HepG2 (cell line): Measurements from ENCODE around the gene ZNF48. TPM values are rescaled to one million over a fixed set of nuclear protein-coding genes. Genes with fewer than 3 reads are reported as not detected.

ENCODE experiments used
- ATM ChIP-seq: fragments of 450-650 bp; IDR thresholded peaks from 2 replicates; pipeline ENCODE4 v1.7.1; 2017; ENCODE audit warnings: mild to moderate bottlenecking, borderline replicate concordance
- CBFB ChIP-seq: sonication (generic); formaldehyde crosslinking; IDR thresholded peaks from 2 replicates; pipeline ENCODE4 v1.4.0; 2020; ENCODE audit warnings: missing genetic modification reagents
- CC2D1A ChIP-seq: sonication (generic); formaldehyde crosslinking; IDR thresholded peaks from 2 replicates; pipeline ENCODE4 v1.8.1; 2023; ENCODE audit warnings: mild to moderate bottlenecking, missing genetic modification reagents
- EZH2 ChIP-seq: conservative IDR thresholded peaks from 2 replicates; pipeline ENCODE4 v1.6.1; 2012; ENCODE audit warnings: mild to moderate bottlenecking, low read depth, low read length, moderate library complexity
- FOXP1 ChIP-seq, 2 experiments: fragments of 450-650 bp in 1 of 2; IDR thresholded peaks; 2 replicates each; pipeline ENCODE4 v1.6.1; 2017 to 2018; ENCODE audit warnings: antibody characterized with exemption in 1 of 2
- GATA4 ChIP-seq: sonication (generic); IDR thresholded peaks from 2 replicates; pipeline ENCODE4 v1.6.1; 2016; ENCODE audit warnings: antibody characterized with exemption, low read depth, borderline replicate concordance
- HOXA5 ChIP-seq: sonication (generic); formaldehyde crosslinking; IDR thresholded peaks from 2 replicates; pipeline ENCODE4 v1.4.0; 2020; ENCODE audit warnings: missing genetic modification reagents
- MXI1 ChIP-seq: IDR thresholded peaks from 3 replicates; pipeline ENCODE4 v1.6.1; 2012; ENCODE audit warnings: low read depth, low read length, inconsistent platforms, borderline replicate concordance
- NAIF1 ChIP-seq: sonication (generic); formaldehyde crosslinking; IDR thresholded peaks from 2 replicates; pipeline ENCODE4 v1.5.0; 2020; ENCODE audit warnings: mild to moderate bottlenecking, missing genetic modification reagents, borderline replicate concordance
- PLRG1 ChIP-seq: fragments of 450-650 bp; conservative IDR thresholded peaks from 2 replicates; pipeline ENCODE4 v1.6.1; 2016
- REXO4 ChIP-seq: sonication (generic); formaldehyde crosslinking; IDR thresholded peaks from 2 replicates; pipeline ENCODE4 v1.8.0; 2022; ENCODE audit warnings: missing genetic modification reagents, mild to moderate bottlenecking, borderline replicate concordance
- SPEN ChIP-seq: sonication (generic); formaldehyde crosslinking; IDR thresholded peaks from 2 replicates; pipeline ENCODE4 v1.5.1; 2020; ENCODE audit warnings: low read depth, mild to moderate bottlenecking, missing genetic modification reagents
- XRCC5 ChIP-seq: fragments of 200-400 bp; formaldehyde crosslinking; optimal IDR thresholded peaks from 2 replicates; pipeline ENCODE3; 2017; ENCODE audit warnings: mild to moderate bottlenecking, low read length
- ZBTB21 ChIP-seq: sonication (generic); formaldehyde crosslinking; IDR thresholded peaks from 2 replicates; pipeline ENCODE4 v1.4.0; 2020; ENCODE audit warnings: missing genetic modification reagents
- ZNF124 ChIP-seq: sonication (generic); formaldehyde crosslinking; IDR thresholded peaks from 2 replicates; pipeline ENCODE4 v1.4.0; 2020; ENCODE audit warnings: missing genetic modification reagents
- ZNF256 ChIP-seq: sonication (generic); formaldehyde crosslinking; conservative IDR thresholded peaks from 2 replicates; pipeline ENCODE4 v1.4.0; 2020; ENCODE audit warnings: missing genetic modification reagents
- ZNF34 ChIP-seq: sonication (generic); formaldehyde crosslinking; IDR thresholded peaks from 2 replicates; pipeline ENCODE4 v1.4.0; 2020; ENCODE audit warnings: mild to moderate bottlenecking, missing genetic modification reagents, borderline replicate concordance
- ZNF468 ChIP-seq: sonication (generic); formaldehyde crosslinking; IDR thresholded peaks from 2 replicates; pipeline ENCODE4 v1.8.0; 2022; ENCODE audit warnings: mild to moderate bottlenecking, moderate library complexity, missing genetic modification reagents
- ZNF670 ChIP-seq: sonication (generic); formaldehyde crosslinking; IDR thresholded peaks from 2 replicates; pipeline ENCODE4 v1.8.0; 2022; ENCODE audit warnings: mild to moderate bottlenecking, missing genetic modification reagents, borderline replicate concordance
- ZNF776 ChIP-seq: sonication (generic); formaldehyde crosslinking; IDR thresholded peaks from 2 replicates; pipeline ENCODE4 v1.4.0; 2020; ENCODE audit warnings: mild to moderate bottlenecking, missing genetic modification reagents
- ZNF839 ChIP-seq: sonication (generic); formaldehyde crosslinking; IDR thresholded peaks from 2 replicates; pipeline ENCODE4 v1.4.0; 2020; ENCODE audit warnings: missing genetic modification reagents, mild to moderate bottlenecking, borderline replicate concordance
- polyA plus RNA-seq, 8 experiments: library from polyadenylated mRNA; depleted of rRNA in 3 of 8; stranded (reverse) in 7 of 8; unstranded in 1 of 8; fragments of >200 nt; fragmentation: Illumina TruSeq in 4 of 8; extraction: Trizol in 4 of 8; gene quantifications; 2 replicates each; pipeline versions ENCODE4 v1.2.1 to v1.2.3, GENCODE V29; 2011 to 2016; ENCODE audit warnings: low read depth in 4 of 8, missing spikeins in 1 of 8, mixed read lengths in 1 of 8; ENCODE audit not compliant: insufficient read depth in 1 of 8
- total RNA-seq, 5 experiments: library from RNA; depleted of rRNA; stranded (reverse); fragments of >200 nt; fragmentation: Illumina TruSeq; extraction: Trizol; gene quantifications; 2 replicates each; pipeline ENCODE4 v1.2.3, GENCODE V29; 2016; ENCODE audit warnings: low read depth in 1 of 5
- TF ChIP-seq, protein P1 (sequence below): sonication (generic); formaldehyde crosslinking; IDR thresholded peaks from 2 replicates; pipeline ENCODE4 v1.4.0; 2020; ENCODE audit warnings: missing genetic modification reagents
- TF ChIP-seq, protein P2 (sequence below): sonication (generic); formaldehyde crosslinking; IDR thresholded peaks from 2 replicates; pipeline ENCODE4 v1.8.0; 2022; ENCODE audit warnings: mild to moderate bottlenecking, missing genetic modification reagents; ENCODE audit not compliant: insufficient replicate concordance
- TF ChIP-seq, protein P3 (sequence below): sonication (generic); formaldehyde crosslinking; IDR thresholded peaks from 2 replicates; pipeline ENCODE4 v1.4.0; 2020; ENCODE audit warnings: missing genetic modification reagents
- TF ChIP-seq, protein P4 (sequence below): sonication (generic); formaldehyde crosslinking; IDR thresholded peaks from 2 replicates; pipeline ENCODE4 v1.4.0; 2020; ENCODE audit warnings: missing genetic modification reagents
- TF ChIP-seq, protein P5 (sequence below): fragments of 450-650 bp; IDR thresholded peaks from 2 replicates; pipeline ENCODE4 v1.6.1; 2017
- TF ChIP-seq, protein P6 (sequence below): IDR thresholded peaks from 2 replicates; pipeline ENCODE4 v1.6.1; 2018; ENCODE audit warnings: missing genetic modification reagents

ZNF48 gene
- total and polyA plus RNA-seq, 2 of the 13 experiments (the other 11 are each of a cell fraction or from before 2014, with no cell fraction given), result 9.9 to 12.3 TPM

DNA sequence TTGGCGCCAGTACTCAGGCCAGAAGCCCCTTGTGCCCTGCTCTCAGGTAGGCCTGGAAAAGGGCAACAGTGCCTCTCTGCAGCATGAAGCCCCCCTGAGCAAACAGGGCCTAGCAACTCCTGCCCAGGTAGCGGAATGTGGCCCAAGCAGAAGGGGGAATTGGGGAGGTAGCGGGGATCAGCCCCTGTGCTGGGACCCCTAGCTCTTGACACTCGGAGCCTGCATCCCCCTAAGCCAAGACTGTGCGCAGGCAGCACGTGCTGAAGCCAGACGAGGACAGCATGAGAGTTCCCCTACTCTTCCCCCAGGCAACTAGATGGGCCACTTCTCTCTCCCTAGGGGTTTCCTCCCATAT, 39.3 kb upstream of the ZNF48 start (continued):
- TF ChIP-seq, protein P1, sequence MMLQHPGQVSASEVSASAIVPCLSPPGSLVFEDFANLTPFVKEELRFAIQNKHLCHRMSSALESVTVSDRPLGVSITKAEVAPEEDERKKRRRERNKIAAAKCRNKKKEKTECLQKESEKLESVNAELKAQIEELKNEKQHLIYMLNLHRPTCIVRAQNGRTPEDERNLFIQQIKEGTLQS, result no peak
- no peak for TF ChIP-seq ZNF776 (CRISPR knock-in tag)
- no peak for TF ChIP-seq MXI1
- TF ChIP-seq, protein P2, sequence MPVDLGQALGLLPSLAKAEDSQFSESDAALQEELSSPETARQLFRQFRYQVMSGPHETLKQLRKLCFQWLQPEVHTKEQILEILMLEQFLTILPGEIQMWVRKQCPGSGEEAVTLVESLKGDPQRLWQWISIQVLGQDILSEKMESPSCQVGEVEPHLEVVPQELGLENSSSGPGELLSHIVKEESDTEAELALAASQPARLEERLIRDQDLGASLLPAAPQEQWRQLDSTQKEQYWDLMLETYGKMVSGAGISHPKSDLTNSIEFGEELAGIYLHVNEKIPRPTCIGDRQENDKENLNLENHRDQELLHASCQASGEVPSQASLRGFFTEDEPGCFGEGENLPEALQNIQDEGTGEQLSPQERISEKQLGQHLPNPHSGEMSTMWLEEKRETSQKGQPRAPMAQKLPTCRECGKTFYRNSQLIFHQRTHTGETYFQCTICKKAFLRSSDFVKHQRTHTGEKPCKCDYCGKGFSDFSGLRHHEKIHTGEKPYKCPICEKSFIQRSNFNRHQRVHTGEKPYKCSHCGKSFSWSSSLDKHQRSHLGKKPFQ (CRISPR knock-in tag), result no peak
- TF ChIP-seq ZNF34 (CRISPR knock-in tag), result no peak
- TF ChIP-seq ZNF839, result peak; percentile 43; the same call in 1 of the 2 replicates
- no peak for TF ChIP-seq HOXA5
- no peak for TF ChIP-seq CBFB
- TF ChIP-seq, protein P3, sequence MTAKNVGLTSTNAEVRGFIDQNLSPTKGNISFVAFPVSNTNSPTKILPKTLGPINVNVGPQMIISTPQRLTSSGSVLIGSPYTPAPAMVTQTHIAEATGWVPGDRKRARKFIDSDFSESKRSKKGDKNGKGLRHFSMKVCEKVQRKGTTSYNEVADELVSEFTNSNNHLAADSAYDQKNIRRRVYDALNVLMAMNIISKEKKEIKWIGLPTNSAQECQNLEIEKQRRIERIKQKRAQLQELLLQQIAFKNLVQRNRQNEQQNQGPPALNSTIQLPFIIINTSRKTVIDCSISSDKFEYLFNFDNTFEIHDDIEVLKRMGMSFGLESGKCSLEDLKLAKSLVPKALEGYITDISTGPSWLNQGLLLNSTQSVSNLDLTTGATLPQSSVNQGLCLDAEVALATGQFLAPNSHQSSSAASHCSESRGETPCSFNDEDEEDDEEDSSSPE, result no peak
- TF ChIP-seq, protein P4, sequence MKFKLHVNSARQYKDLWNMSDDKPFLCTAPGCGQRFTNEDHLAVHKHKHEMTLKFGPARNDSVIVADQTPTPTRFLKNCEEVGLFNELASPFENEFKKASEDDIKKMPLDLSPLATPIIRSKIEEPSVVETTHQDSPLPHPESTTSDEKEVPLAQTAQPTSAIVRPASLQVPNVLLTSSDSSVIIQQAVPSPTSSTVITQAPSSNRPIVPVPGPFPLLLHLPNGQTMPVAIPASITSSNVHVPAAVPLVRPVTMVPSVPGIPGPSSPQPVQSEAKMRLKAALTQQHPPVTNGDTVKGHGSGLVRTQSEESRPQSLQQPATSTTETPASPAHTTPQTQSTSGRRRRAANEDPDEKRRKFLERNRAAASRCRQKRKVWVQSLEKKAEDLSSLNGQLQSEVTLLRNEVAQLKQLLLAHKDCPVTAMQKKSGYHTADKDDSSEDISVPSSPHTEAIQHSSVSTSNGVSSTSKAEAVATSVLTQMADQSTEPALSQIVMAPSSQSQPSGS (CRISPR knock-in tag), result no peak
- TF ChIP-seq EZH2, result no peak
- no peak for TF ChIP-seq SPEN (CRISPR knock-in tag)
- no peak for TF ChIP-seq FOXP1 (IDR thresholded peaks at IDR 0.05)
- TF ChIP-seq FOXP1 (CRISPR knock-in tag; IDR thresholded peaks at IDR 0.05), result no peak
- TF ChIP-seq, protein P5, sequence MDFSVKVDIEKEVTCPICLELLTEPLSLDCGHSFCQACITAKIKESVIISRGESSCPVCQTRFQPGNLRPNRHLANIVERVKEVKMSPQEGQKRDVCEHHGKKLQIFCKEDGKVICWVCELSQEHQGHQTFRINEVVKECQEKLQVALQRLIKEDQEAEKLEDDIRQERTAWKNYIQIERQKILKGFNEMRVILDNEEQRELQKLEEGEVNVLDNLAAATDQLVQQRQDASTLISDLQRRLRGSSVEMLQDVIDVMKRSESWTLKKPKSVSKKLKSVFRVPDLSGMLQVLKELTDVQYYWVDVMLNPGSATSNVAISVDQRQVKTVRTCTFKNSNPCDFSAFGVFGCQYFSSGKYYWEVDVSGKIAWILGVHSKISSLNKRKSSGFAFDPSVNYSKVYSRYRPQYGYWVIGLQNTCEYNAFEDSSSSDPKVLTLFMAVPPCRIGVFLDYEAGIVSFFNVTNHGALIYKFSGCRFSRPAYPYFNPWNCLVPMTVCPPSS, result no peak
- TF ChIP-seq ATM, result no peak
- TF ChIP-seq XRCC5, result no peak
- no peak for TF ChIP-seq ZNF124 (CRISPR knock-in tag)
- TF ChIP-seq NAIF1 (CRISPR knock-in tag), result no peak
- TF ChIP-seq PLRG1, result no peak
- TF ChIP-seq, protein P6, sequence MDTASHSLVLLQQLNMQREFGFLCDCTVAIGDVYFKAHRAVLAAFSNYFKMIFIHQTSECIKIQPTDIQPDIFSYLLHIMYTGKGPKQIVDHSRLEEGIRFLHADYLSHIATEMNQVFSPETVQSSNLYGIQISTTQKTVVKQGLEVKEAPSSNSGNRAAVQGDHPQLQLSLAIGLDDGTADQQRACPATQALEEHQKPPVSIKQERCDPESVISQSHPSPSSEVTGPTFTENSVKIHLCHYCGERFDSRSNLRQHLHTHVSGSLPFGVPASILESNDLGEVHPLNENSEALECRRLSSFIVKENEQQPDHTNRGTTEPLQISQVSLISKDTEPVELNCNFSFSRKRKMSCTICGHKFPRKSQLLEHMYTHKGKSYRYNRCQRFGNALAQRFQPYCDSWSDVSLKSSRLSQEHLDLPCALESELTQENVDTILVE (CRISPR knock-in tag), result no peak
- TF ChIP-seq CC2D1A, result no peak
- no peak for TF ChIP-seq ZNF670
- no peak for TF ChIP-seq ZBTB21 (CRISPR knock-in tag)
- TF ChIP-seq ZNF468 (CRISPR knock-in tag), result no peak
- no peak for TF ChIP-seq GATA4
- no peak for TF ChIP-seq REXO4 (CRISPR knock-in tag)
- TF ChIP-seq ZNF256 (CRISPR knock-in tag), result 0 out of 2 replicates have a peak, but pooled peaks have one; percentile 5
